Stimulated activated CD8-positive, alpha-beta memory T cell treated with anti-CD3 and anti-CD28 coated beads, Interleukin-12 subunit alpha, Interleukin-12 subunit beta, amount 100 ng/mL, for 24 hours (primary cell): ENCODE data around the gene ZDHHC17.
"Not testable (repeated sequence)": the region's sequence is repeated elsewhere in the genome, so short reads cannot be mapped to it uniquely, and the experiment has no call there.

Source experiments
- DNase-seq: peaks from one replicate; pipeline ENCODE4 v3.0.0-alpha.2; 2020; ENCODE audit errors: extremely low read depth

ZDHHC17 gene

GRCh38 chr12:76765598-76765997 lies 1.7 kb downstream of the ZDHHC17 start:
- DNase-seq, result no peak

DNA sequence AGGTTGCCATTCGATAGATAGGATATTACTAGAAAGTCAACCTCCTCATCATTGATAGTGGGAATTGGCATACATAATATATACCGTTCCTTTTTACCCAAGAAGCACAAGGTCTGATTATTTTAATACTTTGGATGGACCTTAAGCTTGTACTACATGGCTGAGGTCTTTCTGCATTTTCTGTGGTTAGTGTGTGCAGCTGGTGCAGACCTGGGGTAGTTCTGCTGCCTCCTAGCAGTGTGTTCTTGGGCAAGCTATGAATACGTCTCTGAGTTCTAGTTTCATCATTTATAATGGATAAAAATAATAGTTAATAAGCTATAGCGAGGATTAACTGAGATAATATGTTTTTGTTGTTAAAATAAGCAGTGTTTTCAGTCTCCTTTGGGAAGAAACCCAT lies 2.2 kb downstream of the ZDHHC17 start:
- no peak for DNase-seq

DNA sequence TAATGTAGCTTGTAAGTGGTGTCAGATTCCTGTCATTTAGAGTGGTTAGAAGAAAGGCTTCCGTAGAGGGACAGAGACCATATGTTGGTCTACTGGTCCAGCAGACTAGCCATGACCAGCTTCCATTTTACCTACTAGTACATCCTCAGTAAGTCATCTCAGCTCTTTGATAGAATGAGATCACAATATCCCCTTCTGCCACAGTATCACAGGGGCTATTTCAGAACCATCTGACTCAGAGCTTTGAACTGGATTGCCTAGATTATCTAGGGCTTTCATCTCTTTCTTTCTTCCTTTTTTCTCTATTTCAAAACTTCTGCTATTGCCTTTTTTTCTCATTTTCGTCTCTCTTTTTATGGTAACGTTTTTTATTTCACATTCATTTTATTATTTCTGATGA lies 4.7 kb downstream of the ZDHHC17 start:
- DNase-seq, result no peak

DNA sequence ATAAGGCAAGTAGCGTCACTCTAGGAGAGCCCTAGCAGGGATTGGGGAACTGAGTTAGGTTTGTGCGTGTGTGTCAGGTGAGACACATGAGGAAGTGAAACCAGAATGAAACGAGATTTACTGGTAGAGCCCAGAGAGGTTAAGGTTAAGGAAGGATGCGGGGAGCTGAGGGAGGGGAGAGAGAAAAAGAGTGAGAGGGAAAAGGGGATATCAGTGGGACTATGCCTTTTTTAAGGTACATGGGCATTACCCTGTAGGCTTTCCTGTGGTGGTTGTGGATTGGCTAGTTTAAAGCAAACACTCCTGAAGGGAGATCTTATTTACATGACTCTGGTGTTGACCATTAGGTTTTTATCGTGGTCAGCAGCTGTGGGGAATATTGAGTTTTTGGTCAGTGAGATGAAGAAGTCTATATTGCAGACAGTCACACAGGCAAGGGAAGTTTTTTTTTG lies 13.9 kb downstream of the ZDHHC17 start:
- no peak for DNase-seq

- no peak for DNase-seq
Measured at GRCh38 chr12:76778364-76778763, 14.4 kb downstream of the ZDHHC17 start.

DNA sequence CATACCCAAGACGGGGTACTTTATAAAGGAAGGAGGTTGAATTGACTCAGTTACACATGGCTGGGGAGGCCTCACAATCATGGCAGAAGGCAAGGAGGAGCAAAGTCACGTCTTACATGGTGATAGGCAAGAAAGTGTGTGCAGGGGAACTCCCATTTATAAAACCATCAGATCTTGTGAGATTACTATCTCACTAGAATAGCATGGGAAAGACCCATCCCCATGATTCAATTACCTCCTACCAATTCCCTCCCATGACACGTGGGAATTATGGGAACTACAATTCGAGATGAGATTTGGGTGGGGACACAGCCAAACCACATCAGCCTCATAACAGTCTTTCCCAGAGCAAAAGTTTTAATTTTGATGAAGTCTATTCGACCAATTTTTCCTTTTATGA lies 15.4 kb downstream of the ZDHHC17 start:
- DNase-seq, result not testable (repeated sequence)

DNA sequence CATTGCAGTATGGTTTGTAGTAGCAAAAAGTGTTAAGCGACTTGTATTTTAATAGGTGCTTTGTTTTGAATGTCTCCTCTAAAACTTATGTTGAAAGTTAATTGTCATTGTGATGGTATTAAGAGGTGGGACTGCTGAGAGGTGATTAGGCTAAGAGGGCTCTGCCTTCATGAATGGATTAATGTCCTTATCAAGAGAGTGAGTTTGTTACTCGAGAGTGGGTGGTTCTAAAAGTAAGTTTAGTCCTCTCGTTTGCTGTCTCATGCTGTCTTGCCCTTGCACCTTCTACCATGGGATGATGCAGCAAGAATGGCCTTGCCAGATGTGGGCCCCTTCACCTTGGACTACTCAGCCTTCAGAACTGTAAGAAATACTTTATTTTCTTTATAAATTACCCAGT lies 17.4 kb downstream of the ZDHHC17 start:
- DNase-seq, result no peak

- no peak for DNase-seq
Measured at GRCh38 chr12:76782526-76782925, 18.6 kb downstream of the ZDHHC17 start.

DNA sequence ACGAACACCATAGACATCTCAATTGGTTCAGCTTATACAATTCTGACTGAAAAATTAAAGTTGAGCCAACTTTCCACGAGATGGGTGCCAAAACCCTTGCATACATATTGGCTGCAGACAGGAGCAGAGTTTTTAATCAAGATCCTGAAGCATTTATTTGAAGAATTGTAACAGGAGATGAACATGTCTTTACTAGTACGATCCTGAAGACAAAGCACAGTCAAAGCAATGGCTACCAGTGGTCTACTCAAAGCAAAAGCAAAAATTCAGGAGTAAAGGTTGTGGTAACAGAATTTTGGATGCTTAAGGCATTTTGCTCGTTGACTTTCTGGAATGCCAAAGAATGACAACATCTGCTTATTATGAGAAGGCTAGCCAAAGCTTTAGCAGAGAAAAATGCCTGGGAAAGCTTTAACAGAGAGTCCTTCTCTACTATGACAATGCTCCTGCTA lies 20.7 kb downstream of the ZDHHC17 start:
- DNase-seq, result no peak

DNA sequence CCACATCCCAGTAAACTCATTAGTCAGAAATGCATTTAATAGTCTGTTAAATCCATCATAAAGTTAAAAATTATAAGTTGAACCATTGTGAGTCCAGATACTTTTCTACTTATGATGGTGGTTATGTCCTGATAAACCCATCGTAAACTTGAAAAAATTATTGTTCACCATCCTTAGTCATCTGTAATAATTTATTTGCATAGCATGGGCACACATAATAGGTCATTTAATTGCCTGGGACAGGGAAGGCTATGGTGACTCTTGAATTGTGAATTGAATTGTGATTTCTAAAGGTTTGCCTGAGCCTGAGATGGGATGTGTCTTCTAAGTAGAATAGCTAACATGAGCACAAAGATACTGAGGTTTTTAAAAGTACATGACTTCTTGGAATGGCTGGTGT lies 21.5 kb downstream of the ZDHHC17 start:
- no peak for DNase-seq

- no peak for DNase-seq
Measured at GRCh38 chr12:76786986-76787385, 23.1 kb downstream of the ZDHHC17 start.

DNA sequence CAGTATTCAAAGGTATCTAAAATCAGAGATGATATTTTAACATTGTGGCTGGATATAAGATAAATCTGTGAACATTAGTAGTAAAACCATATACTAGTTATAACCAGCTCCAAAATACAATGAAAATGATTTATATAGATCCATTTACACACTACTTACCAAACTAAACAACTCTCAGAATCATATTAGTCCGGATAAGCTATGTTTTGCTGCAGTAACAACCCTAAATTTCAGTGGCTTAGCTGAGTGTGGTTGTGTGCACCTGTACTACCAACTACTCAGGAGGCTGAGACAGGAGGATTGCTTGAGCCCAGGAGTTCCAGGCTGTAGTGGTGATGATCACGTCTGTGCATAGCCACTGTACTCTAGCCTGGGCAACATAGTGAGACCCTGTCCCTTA lies 23.8 kb downstream of the ZDHHC17 start:
- DNase-seq, result no peak

GRCh38 chr12:76789335-76790050 lies 25.6 kb downstream of the ZDHHC17 start:
- DNase-seq, result no peak

DNA sequence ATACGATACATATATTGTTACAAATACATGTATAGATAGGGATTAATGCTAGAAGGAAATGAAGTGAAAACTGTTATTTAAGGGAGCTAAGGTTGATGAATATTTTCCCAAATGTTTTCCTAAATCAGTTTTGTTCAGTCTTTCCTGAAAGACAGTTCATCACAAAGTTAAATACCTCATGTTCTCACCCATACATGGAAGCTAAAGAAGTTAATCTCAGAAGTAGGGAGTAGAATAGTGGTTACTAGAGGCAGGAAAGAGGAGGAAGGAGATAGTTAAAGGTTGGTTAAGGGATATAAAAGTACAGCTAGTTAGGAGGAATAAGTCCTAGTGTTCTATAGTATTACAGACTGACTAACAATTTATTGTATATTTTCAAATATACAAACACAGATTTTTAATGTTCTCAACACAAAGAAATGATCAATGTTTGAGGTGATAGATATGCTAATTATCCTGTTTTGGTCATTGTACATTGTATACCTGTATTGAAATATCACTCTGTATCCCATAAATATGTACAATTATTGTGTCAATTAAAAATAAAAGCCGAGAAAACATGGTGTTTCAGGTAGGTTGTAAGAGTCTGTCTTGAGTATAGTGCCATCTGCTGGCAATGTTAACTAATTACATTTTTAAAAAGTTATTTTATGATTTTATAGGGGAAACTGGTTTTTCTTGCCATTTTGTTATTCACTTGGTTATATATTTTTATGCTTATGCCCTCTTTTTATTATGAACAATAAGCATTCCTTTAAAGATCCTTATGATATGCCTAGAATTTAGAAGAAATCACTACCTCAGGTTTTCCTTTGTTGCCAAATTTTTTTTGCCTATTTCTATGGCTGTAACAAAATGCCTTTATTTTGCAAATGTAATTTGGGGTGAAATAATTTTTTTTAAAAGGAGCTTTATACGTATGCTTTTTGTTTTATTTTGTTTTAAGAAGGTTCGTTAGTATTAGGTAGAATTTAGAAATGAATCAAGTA lies 26.9 kb downstream of the ZDHHC17 start:
- DNase-seq, result no peak

GRCh38 chr12:76792828-76793227 lies 28.9 kb downstream of the ZDHHC17 start:
- no peak for DNase-seq

DNA sequence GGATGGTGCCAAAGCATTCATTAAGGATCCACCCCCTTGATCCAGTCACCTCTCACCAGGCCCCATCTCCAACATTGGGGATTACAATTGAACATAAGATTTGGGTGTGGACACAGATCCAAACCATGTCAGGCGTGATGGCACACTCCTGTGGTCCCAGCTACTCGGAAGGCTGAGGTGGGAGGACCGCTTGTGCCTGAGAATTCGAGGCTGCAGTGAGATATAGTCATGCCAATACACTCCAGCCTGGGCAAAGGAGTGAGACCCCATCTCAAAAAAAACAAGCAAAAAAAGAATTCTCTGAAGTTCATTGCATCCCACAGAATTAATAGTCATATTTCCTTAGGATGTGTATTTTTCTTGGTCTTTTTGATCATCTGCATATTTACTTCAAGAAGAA lies 34.9 kb downstream of the ZDHHC17 start:
- DNase-seq, result no peak

- no peak for DNase-seq
Measured at GRCh38 chr12:76799362-76799761, 35.4 kb downstream of the ZDHHC17 start.

GRCh38 chr12:76802060-76802459 lies 38.1 kb downstream of the ZDHHC17 start:
- DNase-seq, result no peak

DNA sequence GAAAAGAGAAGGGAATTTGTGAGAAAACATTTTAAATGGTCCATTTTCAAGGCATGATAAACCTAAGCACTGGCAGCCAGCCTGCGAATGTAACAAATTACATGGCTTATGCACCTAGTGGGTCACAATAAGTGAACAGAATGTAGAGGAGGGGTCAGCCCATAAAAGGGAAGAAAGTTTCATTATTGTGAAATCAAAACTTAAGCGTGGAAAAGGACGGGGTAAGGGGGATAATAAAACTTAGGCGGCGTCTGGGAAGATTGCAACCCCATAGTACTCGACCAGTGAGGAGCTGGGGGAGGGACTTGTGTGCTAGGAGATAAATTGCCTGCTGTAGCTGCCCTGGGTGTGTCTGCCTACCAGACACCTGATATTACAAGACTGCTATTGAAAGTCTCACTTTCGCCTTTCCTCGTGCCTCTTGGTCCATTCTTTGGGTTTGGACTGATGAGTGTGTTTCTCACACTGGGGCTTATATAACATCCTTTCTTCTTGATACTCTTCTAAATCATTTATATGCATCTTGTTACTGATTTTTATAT lies 40.6 kb downstream of the ZDHHC17 start:
- no peak for DNase-seq

GRCh38 chr12:76810671-76811419 lies 46.9 kb downstream of the ZDHHC17 start:
- no peak for DNase-seq

GRCh38 chr12:76811976-76812375 lies 48.1 kb downstream of the ZDHHC17 start:
- no peak for DNase-seq

- no peak for DNase-seq
Measured at GRCh38 chr12:76813265-76813664, 49.4 kb downstream of the ZDHHC17 start.
